AML-193 (cell line): Measurements from ENCODE around the gene SMARCE1.
"Not testable (repeated sequence)": the region's sequence is repeated elsewhere in the genome, so short reads cannot be mapped to it uniquely, and the experiment has no call there.

Experiments used
- DNase-seq, 2 experiments: peaks; one replicate each; lab custom pipeline; 2025; lab: John Stamatoyannopoulos, UW

The SMARCE1 gene

GRCh38 chr17:40611840-40612474 lies 35.7 kb downstream of the SMARCE1 start:
- DNase-seq: no peak

- no peak for DNase-seq
These were observed 37.3 kb downstream of the SMARCE1 start for GRCh38 chr17:40610359-40610758.

- DNase-seq: no peak
These were observed 39.5 kb downstream of the SMARCE1 start for GRCh38 chr17:40608061-40608581.

- no peak for DNase-seq
These were observed 40.0 kb downstream of the SMARCE1 start for GRCh38 chr17:40607641-40608040.

- no peak for DNase-seq
These were observed 40.9 kb downstream of the SMARCE1 start for GRCh38 chr17:40606548-40607353.

- no peak for DNase-seq
These were observed 42.3 kb downstream of the SMARCE1 start for GRCh38 chr17:40605306-40605705.

- DNase-seq: no peak
These were observed 43.1 kb downstream of the SMARCE1 start for GRCh38 chr17:40604327-40605080.

GRCh38 chr17:40602445-40603443 lies 44.9 kb downstream of the SMARCE1 start:
- no peak for DNase-seq

GRCh38 chr17:40600486-40601046 lies 47.1 kb downstream of the SMARCE1 start:
- DNase-seq: no peak

GRCh38 chr17:40599468-40599763 lies 48.2 kb downstream of the SMARCE1 start:
- no peak for DNase-seq

- no peak for DNase-seq
These were observed 48.8 kb downstream of the SMARCE1 start for GRCh38 chr17:40598619-40599467.

- DNase-seq: no peak
These were observed 49.4 kb downstream of the SMARCE1 start for GRCh38 chr17:40598301-40598618.

- DNase-seq: no peak
These were observed 49.9 kb downstream of the SMARCE1 start for GRCh38 chr17:40597556-40598300.

GRCh38 chr17:40597156-40597555 lies 50.5 kb downstream of the SMARCE1 start:
- no peak for DNase-seq

GRCh38 chr17:40596261-40596919 lies 51.2 kb downstream of the SMARCE1 start:
- no peak for DNase-seq

- no peak for DNase-seq
These were observed 56.9 kb downstream of the SMARCE1 start for GRCh38 chr17:40590742-40591141.

- DNase-seq: no peak
These were observed 59.1 kb downstream of the SMARCE1 start for GRCh38 chr17:40588552-40588951.

- DNase-seq: not testable (repeated sequence)
These were observed 61.4 kb downstream of the SMARCE1 start for GRCh38 chr17:40586264-40586663.

- not testable (repeated sequence) for DNase-seq
These were observed 62.7 kb downstream of the SMARCE1 start for GRCh38 chr17:40584950-40585349.
